ENCODE data around the gene ENTPD2. TPM values are rescaled to one million over a fixed set of nuclear protein-coding genes. Genes with fewer than 3 reads are reported as not detected.
A peak's percentile ranks its signal among the peaks of the same experiment; 100 is the strongest.

The ENTPD2 gene
- total RNA-seq, 1 experiment from 2014 or later: 32.5 TPM

- no peak overlapping the region for H3K27ac ChIP-seq (ENCODE audit: low read depth, low read length)
- H3K4me1 ChIP-seq (ENCODE audit: control insufficient read depth in 1 of 2, insufficient read depth in 2 of 2, low read length in 2 of 2): no peaks in the 10 kb centered on the region
- H3K9me2 ChIP-seq (ENCODE audit: insufficient read depth): no peaks in the 10 kb centered on the region
- no peak overlapping the region for H2AFZ ChIP-seq (ENCODE audit: low read depth, low read length, poor library complexity, severe bottlenecking)
- H3K4me2 ChIP-seq (ENCODE audit: low read length): no peak overlapping the region
- ChIA-PET RAD21 (ENCODE audit: low non-redundant PET in 1 of 2, low total read pairs in 2 of 2, uncharacterized antibody in 2 of 2, unreplicated experiment in 2 of 2) (no interaction called here), CTCF (no interaction called here), POLR2A (no interaction called here)
- DNase-seq (ENCODE audit: low read depth, low spot score): no peak
- peaks cover 3 to 6% of the 10 kb centered on the region in 2 experiments; a peak in 3 of 4 replicates for H3K36me3 ChIP-seq (ENCODE audit: control insufficient read depth in 1 of 2, insufficient read depth in 2 of 2, low read length in 2 of 2)
- no peak overlapping the region for H3K9ac ChIP-seq (ENCODE audit: low read length)
- H3K9me3 ChIP-seq (ENCODE audit: control insufficient read depth in 1 of 2, insufficient read depth in 1 of 2, low read depth in 1 of 2, low read length in 2 of 2): peaks cover 0 to 4% of the 10 kb centered on the region in 2 experiments; a peak in 1 of 4 replicates
- BruUV-seq (replicated peaks): TSS peak; percentile 9
- TF ChIP-seq POLR2AphosphoS5 (IDR thresholded peaks at IDR 0.05; ENCODE audit: low read depth, low read length) (no peak), ATF3 (IDR thresholded peaks at IDR 0.05) (no peak), CEBPB (IDR thresholded peaks at IDR 0.05; ENCODE audit: low read depth) (no peak), FOSL1 (IDR thresholded peaks at IDR 0.05; ENCODE audit: low read depth) (no peak)
- no peaks in the 10 kb centered on the region for H4K20me1 ChIP-seq (ENCODE audit: insufficient read depth)
- no peaks in the 10 kb centered on the region for H3K79me2 ChIP-seq (ENCODE audit: insufficient read depth, low read length)
- no peaks in the 10 kb centered on the region for H3K27me3 ChIP-seq (ENCODE audit: insufficient read depth, low read length)
- no peak for ATAC-seq
- intact Hi-C loops (cut with micrococcal nuclease): no loop called here
- no peak overlapping the region for H3K4me3 ChIP-seq (replicated peaks in 1 of 2; ENCODE audit: low read depth in 1 of 2, low read length in 2 of 2)
These were observed 45.5 kb downstream of the ENTPD2 start for GRCh38 chr9:137008312-137008711.

- Histone ChIP-seq H3K36me3 (ENCODE audit: control insufficient read depth in 1 of 2, insufficient read depth in 2 of 2, low read length in 2 of 2) (peaks cover 3 to 6% of the 10 kb centered on the region in 2 experiments; a peak in 3 of 4 replicates), H3K79me2 (ENCODE audit: insufficient read depth, low read length) (no peaks in the 10 kb centered on the region), H3K9me3 (ENCODE audit: control insufficient read depth in 1 of 2, insufficient read depth in 1 of 2, low read depth in 1 of 2, low read length in 2 of 2) (peaks cover 0 to 4% of the 10 kb centered on the region in 2 experiments; a peak in 1 of 4 replicates), H3K4me3 (replicated peaks in 1 of 2; ENCODE audit: low read depth in 1 of 2, low read length in 2 of 2) (no peak overlapping the region), H2AFZ (ENCODE audit: low read depth, low read length, poor library complexity, severe bottlenecking) (no peak overlapping the region), H3K4me2 (ENCODE audit: low read length) (no peak overlapping the region), H3K9me2 (ENCODE audit: insufficient read depth) (no peaks in the 10 kb centered on the region), H3K9ac (ENCODE audit: low read length) (no peak overlapping the region), H4K20me1 (ENCODE audit: insufficient read depth) (no peaks in the 10 kb centered on the region), H3K27me3 (ENCODE audit: insufficient read depth, low read length) (no peaks in the 10 kb centered on the region), H3K27ac (ENCODE audit: low read depth, low read length) (no peak overlapping the region), H3K4me1 (ENCODE audit: control insufficient read depth in 1 of 2, insufficient read depth in 2 of 2, low read length in 2 of 2) (no peaks in the 10 kb centered on the region)
- intact Hi-C loops (cut with micrococcal nuclease): no loop called here
- RAD21 ChIA-PET (ENCODE audit: low non-redundant PET in 1 of 2, low total read pairs in 2 of 2, uncharacterized antibody in 2 of 2, unreplicated experiment in 2 of 2): no interaction called here
- POLR2A ChIA-PET: no interaction called here
- BruUV-seq (replicated peaks): no TSS peak
- DNase-seq (ENCODE audit: low read depth, low spot score): no peak
- no peak for ATAC-seq
- CTCF ChIA-PET: no interaction called here
- TF ChIP-seq SIN3A (IDR thresholded peaks at IDR 0.05; ENCODE audit: low read depth) (no peak), FOSL1 (IDR thresholded peaks at IDR 0.05; ENCODE audit: low read depth) (no peak), YY1 (IDR thresholded peaks at IDR 0.05; ENCODE audit: extremely low read depth, insufficient replicate concordance, low read depth, low read length) (no peak)
These were observed 46.0 kb downstream of the ENTPD2 start for GRCh38 chr9:137007816-137008270.

Data from HCT116 (cell line).